Measurements from ENCODE around the gene CPA2.
A peak's percentile ranks its signal among the peaks of the same experiment; 100 is the strongest.

DNA sequence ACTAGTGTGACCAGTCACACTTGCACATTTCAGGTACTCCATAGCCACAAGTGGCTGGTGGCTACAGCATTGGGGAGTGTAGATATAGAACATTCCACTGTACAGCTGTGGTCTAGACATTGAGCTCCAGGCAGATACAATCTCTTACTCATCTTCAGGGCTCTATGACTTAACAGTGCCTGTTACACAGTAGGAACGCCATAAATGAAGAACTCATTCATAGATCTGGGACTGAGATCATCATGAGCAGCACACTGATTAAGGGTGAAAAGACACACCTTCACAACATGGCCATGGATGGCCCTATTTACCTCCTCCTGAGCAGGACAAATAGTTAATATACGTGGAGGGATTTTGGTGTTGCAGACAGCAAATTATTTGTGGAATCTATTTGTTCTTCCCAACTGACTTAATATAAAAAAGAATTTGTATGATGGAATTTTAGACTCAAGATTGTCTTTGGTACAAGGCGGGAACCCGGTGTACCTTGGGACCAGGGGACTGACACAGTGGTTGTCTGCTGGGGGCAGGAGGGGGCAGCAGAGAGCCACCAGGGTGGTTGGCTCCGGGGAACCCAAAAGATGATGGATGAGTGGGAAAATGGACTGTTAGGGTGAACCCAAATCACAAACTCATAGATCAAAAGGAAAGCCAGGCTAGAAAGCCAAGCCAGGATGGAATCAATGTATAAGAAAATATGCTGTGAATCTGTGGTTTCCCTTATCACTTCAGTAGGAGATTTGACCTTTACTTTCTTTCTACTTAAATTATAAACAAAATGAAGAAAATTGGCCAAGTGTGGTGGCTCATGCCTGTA is 24.3 kb upstream of the CPA2 start:
- TF ChIP-seq, protein P1, sequence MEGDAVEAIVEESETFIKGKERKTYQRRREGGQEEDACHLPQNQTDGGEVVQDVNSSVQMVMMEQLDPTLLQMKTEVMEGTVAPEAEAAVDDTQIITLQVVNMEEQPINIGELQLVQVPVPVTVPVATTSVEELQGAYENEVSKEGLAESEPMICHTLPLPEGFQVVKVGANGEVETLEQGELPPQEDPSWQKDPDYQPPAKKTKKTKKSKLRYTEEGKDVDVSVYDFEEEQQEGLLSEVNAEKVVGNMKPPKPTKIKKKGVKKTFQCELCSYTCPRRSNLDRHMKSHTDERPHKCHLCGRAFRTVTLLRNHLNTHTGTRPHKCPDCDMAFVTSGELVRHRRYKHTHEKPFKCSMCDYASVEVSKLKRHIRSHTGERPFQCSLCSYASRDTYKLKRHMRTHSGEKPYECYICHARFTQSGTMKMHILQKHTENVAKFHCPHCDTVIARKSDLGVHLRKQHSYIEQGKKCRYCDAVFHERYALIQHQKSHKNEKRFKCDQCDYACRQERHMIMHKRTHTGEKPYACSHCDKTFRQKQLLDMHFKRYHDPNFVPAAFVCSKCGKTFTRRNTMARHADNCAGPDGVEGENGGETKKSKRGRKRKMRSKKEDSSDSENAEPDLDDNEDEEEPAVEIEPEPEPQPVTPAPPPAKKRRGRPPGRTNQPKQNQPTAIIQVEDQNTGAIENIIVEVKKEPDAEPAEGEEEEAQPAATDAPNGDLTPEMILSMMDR (IDR thresholded peaks at IDR 0.05), result peak; percentile 91
- TF ChIP-seq ZNF121 (CRISPR knock-in tag; IDR thresholded peaks at IDR 0.05) (no peak), ELF4 (CRISPR knock-in tag; IDR thresholded peaks at IDR 0.05; ENCODE audit: low read depth) (no peak), NR3C1 (CRISPR knock-in tag; conservative IDR thresholded peaks at IDR 0.05; ENCODE audit: low read depth) (no peak), ATF1 (CRISPR knock-in tag; IDR thresholded peaks at IDR 0.05) (no peak), NR2C2 (CRISPR knock-in tag; IDR thresholded peaks at IDR 0.05) (no peak), ETV6 (CRISPR knock-in tag; IDR thresholded peaks at IDR 0.05) (no peak), USF2 (CRISPR knock-in tag; IDR thresholded peaks at IDR 0.05) (no peak), SP1 (CRISPR knock-in tag; conservative IDR thresholded peaks at IDR 0.05) (no peak; the same call in 1 of the 2 replicates), FOXJ3 (CRISPR knock-in tag; IDR thresholded peaks at IDR 0.05; ENCODE audit: borderline replicate concordance) (no peak), EMX1 (CRISPR knock-in tag; IDR thresholded peaks at IDR 0.05) (no peak)
- TF ChIP-seq, protein P2, sequence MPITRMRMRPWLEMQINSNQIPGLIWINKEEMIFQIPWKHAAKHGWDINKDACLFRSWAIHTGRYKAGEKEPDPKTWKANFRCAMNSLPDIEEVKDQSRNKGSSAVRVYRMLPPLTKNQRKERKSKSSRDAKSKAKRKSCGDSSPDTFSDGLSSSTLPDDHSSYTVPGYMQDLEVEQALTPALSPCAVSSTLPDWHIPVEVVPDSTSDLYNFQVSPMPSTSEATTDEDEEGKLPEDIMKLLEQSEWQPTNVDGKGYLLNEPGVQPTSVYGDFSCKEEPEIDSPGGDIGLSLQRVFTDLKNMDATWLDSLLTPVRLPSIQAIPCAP (CRISPR knock-in tag; IDR thresholded peaks at IDR 0.05), result no peak
- TF ChIP-seq, protein P3, sequence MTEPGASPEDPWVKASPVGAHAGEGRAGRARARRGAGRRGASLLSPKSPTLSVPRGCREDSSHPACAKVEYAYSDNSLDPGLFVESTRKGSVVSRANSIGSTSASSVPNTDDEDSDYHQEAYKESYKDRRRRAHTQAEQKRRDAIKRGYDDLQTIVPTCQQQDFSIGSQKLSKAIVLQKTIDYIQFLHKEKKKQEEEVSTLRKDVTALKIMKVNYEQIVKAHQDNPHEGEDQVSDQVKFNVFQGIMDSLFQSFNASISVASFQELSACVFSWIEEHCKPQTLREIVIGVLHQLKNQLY (CRISPR knock-in tag; IDR thresholded peaks at IDR 0.05), result no peak
- TF ChIP-seq, protein P4, sequence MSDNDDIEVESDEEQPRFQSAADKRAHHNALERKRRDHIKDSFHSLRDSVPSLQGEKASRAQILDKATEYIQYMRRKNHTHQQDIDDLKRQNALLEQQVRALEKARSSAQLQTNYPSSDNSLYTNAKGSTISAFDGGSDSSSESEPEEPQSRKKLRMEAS (CRISPR knock-in tag; IDR thresholded peaks at IDR 0.05), result no peak
